HCT116 (cell line): ENCODE data around the gene ERC1.

Source experiments
- CEBPB ChIP-seq: IDR thresholded peaks from 2 replicates; pipeline ENCODE4 v1.6.1; 2012; ENCODE audit warnings: low read depth
- EZH2 ChIP-seq: fragments of 200-600 bp; sonication (generic); IDR thresholded peaks from 2 replicates; pipeline ENCODE4 v1.6.1; 2017; ENCODE audit warnings: antibody characterized with exemption, mixed run types
- FOSL1 ChIP-seq: IDR thresholded peaks from 2 replicates; pipeline ENCODE4 v1.6.1; 2012; ENCODE audit warnings: low read depth
- POLR2A ChIP-seq: IDR thresholded peaks from 2 replicates; pipeline ENCODE4 v1.7.0; 2011; ENCODE audit warnings: borderline replicate concordance; ENCODE audit not compliant: insufficient read depth, insufficient read length; ENCODE audit errors: extremely low read depth
- TCF7L2 ChIP-seq: IDR thresholded peaks from 2 replicates; pipeline ENCODE4 v1.7.0; 2011; ENCODE audit warnings: borderline replicate concordance, inconsistent platforms; ENCODE audit not compliant: insufficient read depth, insufficient read length; ENCODE audit errors: extremely low read depth
- ZNF274 ChIP-seq: fragments of 200-500 bp; sonication (Bioruptor generic); IDR thresholded peaks from 2 replicates; pipeline ENCODE4 v1.6.1; 2014; ENCODE audit warnings: mild to moderate bottlenecking, low read depth, low read length, inconsistent platforms
- TF ChIP-seq, protein P1 (sequence below), 3 experiments: fragments of 200-600 bp in 1 of 3; sonication (generic) in 1 of 3; IDR thresholded peaks in 2 of 3; conservative IDR thresholded peaks in 1 of 3; 2 replicates each; pipeline ENCODE4 v1.5.1; 2012 to 2017; ENCODE audit warnings: low read depth in 2 of 3, low read length in 2 of 3, antibody characterized with exemption in 1 of 3, borderline replicate concordance in 1 of 3, control low read depth in 1 of 3, mild to moderate bottlenecking in 1 of 3, mixed read lengths in 1 of 3, mixed run types in 1 of 3, moderate library complexity in 1 of 3; ENCODE audit not compliant: insufficient read depth in 1 of 3
- TF ChIP-seq, protein P2 (sequence below): IDR thresholded peaks from 2 replicates; pipeline ENCODE4 v1.6.1; 2011; ENCODE audit warnings: mild to moderate bottlenecking, low read length, moderate library complexity; ENCODE audit not compliant: insufficient replicate concordance; ENCODE audit errors: extremely low read depth

DNA sequence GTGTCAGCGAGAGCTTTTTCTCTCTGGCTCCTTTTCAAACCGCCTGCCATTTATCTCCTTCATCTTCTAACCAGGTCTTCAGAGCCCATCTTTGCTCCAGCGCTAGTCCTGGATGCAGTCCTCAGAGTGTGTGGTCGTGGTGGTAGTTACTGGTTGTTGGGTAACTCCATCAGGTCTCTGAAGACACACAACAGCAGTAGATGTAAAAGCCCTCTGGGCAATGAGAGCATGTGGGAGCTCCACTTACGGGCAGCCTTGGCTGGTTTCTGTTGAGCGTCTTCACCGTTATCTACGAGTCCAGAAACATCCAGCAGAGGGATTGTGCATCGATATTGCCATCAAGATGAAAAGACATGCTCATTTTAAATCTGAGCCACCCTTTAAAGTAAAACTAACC, 542.2 kb downstream of the ERC1 start:
- TF ChIP-seq, protein P1, sequence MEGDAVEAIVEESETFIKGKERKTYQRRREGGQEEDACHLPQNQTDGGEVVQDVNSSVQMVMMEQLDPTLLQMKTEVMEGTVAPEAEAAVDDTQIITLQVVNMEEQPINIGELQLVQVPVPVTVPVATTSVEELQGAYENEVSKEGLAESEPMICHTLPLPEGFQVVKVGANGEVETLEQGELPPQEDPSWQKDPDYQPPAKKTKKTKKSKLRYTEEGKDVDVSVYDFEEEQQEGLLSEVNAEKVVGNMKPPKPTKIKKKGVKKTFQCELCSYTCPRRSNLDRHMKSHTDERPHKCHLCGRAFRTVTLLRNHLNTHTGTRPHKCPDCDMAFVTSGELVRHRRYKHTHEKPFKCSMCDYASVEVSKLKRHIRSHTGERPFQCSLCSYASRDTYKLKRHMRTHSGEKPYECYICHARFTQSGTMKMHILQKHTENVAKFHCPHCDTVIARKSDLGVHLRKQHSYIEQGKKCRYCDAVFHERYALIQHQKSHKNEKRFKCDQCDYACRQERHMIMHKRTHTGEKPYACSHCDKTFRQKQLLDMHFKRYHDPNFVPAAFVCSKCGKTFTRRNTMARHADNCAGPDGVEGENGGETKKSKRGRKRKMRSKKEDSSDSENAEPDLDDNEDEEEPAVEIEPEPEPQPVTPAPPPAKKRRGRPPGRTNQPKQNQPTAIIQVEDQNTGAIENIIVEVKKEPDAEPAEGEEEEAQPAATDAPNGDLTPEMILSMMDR (IDR thresholded peaks at IDR 0.05 in 2 of 3, conservative IDR thresholded peaks at IDR 0.05 in 1 of 3; ENCODE audit: borderline replicate concordance in 1 of 3, insufficient read depth in 1 of 3, low read depth in 2 of 3, low read length in 2 of 3), result no peak
- TF ChIP-seq, protein P2, sequence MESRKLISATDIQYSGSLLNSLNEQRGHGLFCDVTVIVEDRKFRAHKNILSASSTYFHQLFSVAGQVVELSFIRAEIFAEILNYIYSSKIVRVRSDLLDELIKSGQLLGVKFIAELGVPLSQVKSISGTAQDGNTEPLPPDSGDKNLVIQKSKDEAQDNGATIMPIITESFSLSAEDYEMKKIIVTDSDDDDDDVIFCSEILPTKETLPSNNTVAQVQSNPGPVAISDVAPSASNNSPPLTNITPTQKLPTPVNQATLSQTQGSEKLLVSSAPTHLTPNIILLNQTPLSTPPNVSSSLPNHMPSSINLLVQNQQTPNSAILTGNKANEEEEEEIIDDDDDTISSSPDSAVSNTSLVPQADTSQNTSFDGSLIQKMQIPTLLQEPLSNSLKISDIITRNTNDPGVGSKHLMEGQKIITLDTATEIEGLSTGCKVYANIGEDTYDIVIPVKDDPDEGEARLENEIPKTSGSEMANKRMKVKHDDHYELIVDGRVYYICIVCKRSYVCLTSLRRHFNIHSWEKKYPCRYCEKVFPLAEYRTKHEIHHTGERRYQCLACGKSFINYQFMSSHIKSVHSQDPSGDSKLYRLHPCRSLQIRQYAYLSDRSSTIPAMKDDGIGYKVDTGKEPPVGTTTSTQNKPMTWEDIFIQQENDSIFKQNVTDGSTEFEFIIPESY, result no peak
- no peak for TF ChIP-seq TCF7L2
- no peak for TF ChIP-seq CEBPB
- no peak for TF ChIP-seq POLR2A
- TF ChIP-seq FOSL1, result no peak
- no peak for TF ChIP-seq EZH2
- TF ChIP-seq ZNF274, result no peak
